SH-SY5Y (cell line): ENCODE results near the gene DNAJB12.

Experiments
- GATA2 ChIP-seq: IDR thresholded peaks from 2 replicates; pipeline ENCODE4 v1.6.1; 2011; ENCODE audit warnings: mild to moderate bottlenecking, low read depth, low read length
- GATA3 ChIP-seq: IDR thresholded peaks from 2 replicates; pipeline ENCODE4 v1.6.1; 2011; ENCODE audit warnings: low read depth, mild to moderate bottlenecking, low read length, moderate library complexity

GRCh38 chr10:72319416-72320254 lies 35.1 kb downstream of the DNAJB12 start:
- no peak for TF ChIP-seq GATA2
- TF ChIP-seq GATA3: no peak
